ENCODE measurements around the gene PRPF8. TPM values are rescaled to one million over a fixed set of nuclear protein-coding genes. Genes with fewer than 3 reads are reported as not detected.

PRPF8 gene
- total RNA-seq, 1 experiment from 2014 or later = 296 TPM

- no peak for DNase-seq (ENCODE audit: low read depth, low spot score)
- intact Hi-C loops (cut with micrococcal nuclease; ENCODE audit: unreplicated experiment) (no loop called here), in situ Hi-C loops (cut with HindIII; ENCODE audit: low pct_unique_long_range_greater_than_20kb, low sequenced_read_pairs) (no loop called here)
- no peaks in the 10 kb centered on the region for H3K27me3 ChIP-seq (ENCODE audit: control insufficient read depth, insufficient read depth, low read length)
- no peaks in the 10 kb centered on the region for H3K36me3 ChIP-seq (ENCODE audit: control insufficient read depth, insufficient read depth, low read length)
- H3K27ac ChIP-seq (ENCODE audit: low read length) = no peak overlapping the region
- no peaks in the 10 kb centered on the region for H3K9me3 ChIP-seq (ENCODE audit: control insufficient read depth, insufficient read depth, low read depth, low read length)
- no peak for ATAC-seq
- no peak for TF ChIP-seq POLR2AphosphoS5 (IDR thresholded peaks at IDR 0.05; ENCODE audit: low read depth, low read length)
- no peak for TF ChIP-seq REST (IDR thresholded peaks at IDR 0.05; ENCODE audit: insufficient read depth in 1 of 2, low read depth in 2 of 2, low read length in 1 of 2)
- POLR2A ChIA-PET = no interaction called here
- CTCF ChIA-PET = no interaction called here
- H3K4me1 ChIP-seq (ENCODE audit: control insufficient read depth, insufficient read depth, low read length) = no peaks in the 10 kb centered on the region
- no peak overlapping the region for H3K4me3 ChIP-seq (ENCODE audit: low read depth in 2 of 2, low read length in 2 of 2)
- BruUV-seq (replicated peaks) = no TSS peak
These were observed 10.7 kb upstream of the PRPF8 start for GRCh38 chr17:1695365-1695764.

DNA sequence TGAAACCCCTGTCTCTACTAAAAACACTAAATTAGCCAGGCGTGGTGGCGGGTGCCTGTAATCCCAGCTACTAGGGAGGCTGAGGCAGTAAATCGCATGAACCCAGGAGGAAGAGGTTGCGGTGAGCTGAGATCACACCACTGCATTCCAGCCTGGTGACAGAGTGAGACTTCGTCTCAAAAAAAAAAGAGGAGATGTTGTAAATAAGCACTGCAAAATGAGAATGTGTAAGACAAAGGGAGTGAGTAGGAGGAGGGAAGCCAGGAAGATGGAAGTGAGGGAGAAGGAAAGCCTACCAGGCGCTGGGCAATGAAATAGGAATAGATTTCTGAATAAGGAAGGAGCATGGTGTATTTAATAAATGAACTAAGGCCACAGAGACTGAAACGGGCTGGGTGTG lies 8.7 kb upstream of the PRPF8 start:
- Histone ChIP-seq H3K4me1 (ENCODE audit: control insufficient read depth, insufficient read depth, low read length) (no peaks in the 10 kb centered on the region), H3K27ac (ENCODE audit: low read length) (no peak overlapping the region), H3K4me3 (ENCODE audit: low read depth in 2 of 2, low read length in 2 of 2) (no peak overlapping the region), H3K36me3 (ENCODE audit: control insufficient read depth, insufficient read depth, low read length) (no peaks in the 10 kb centered on the region), H3K9me3 (ENCODE audit: control insufficient read depth, insufficient read depth, low read depth, low read length) (no peaks in the 10 kb centered on the region), H3K27me3 (ENCODE audit: control insufficient read depth, insufficient read depth, low read length) (no peaks in the 10 kb centered on the region)
- no TSS peak for BruUV-seq (replicated peaks)
- ATAC-seq (no peak), DNase-seq (ENCODE audit: low read depth, low spot score) (no peak)
- in situ Hi-C loops (cut with HindIII; ENCODE audit: low pct_unique_long_range_greater_than_20kb, low sequenced_read_pairs) (no loop called here), intact Hi-C loops (cut with micrococcal nuclease; ENCODE audit: unreplicated experiment) (no loop called here)
- TF ChIP-seq SIN3A (IDR thresholded peaks at IDR 0.05; ENCODE audit: borderline replicate concordance, insufficient read depth, low read depth, low read length) (no peak), TCF7L2 (IDR thresholded peaks at IDR 0.05; ENCODE audit: low read depth, low read length) (no peak), REST (IDR thresholded peaks at IDR 0.05; ENCODE audit: insufficient read depth in 1 of 2, low read depth in 2 of 2, low read length in 1 of 2) (no peak), CTCF (IDR thresholded peaks at IDR 0.05) (no peak), POLR2AphosphoS5 (IDR thresholded peaks at IDR 0.05; ENCODE audit: low read depth, low read length) (no peak)
- ChIA-PET CTCF (no interaction called here), POLR2A (no interaction called here)
